ENCODE measurements around the gene OPA1. TPM values are rescaled to one million over a fixed set of nuclear protein-coding genes. Genes with fewer than 3 reads are reported as not detected.
"Not testable (repeated sequence)": the region's sequence is repeated elsewhere in the genome, so short reads cannot be mapped to it uniquely, and the experiment has no call there.

Gene OPA1
- total RNA-seq, 1 donor from 2014 or later: 118 TPM

DNA sequence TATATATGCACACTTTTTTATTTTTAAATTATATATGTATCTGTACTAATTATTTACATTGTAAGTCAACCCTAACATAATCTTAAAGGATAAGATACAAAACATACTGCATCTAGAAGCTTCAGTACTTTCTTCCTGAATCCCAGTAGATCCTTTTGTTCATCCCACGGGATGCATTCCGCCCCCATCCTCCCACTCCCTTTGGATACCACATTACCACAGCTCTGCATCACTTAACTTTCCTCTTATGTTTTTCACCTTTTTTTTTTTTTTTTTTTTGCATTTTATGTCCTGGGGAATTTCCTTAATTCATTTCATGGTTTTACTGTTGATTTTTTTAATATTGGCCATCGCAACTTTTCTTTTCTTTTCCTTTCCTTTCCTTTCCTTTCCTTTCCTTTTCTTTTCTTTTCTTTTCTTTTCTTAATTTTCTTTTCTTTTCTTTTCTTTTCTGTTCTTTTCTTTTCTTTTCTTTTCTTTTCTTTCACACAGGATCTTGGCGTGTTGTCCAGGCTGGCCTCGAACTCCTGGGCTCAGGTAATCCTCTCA, 3.0 kb downstream of the OPA1 start:
- Mint-ChIP-seq H3K27me3 (ENCODE audit: low read depth) (no peaks in the 10 kb centered on the region), H3K36me3 (ENCODE audit: low read depth) (peaks cover 55% of the 10 kb centered on the region), H3K4me1 (ENCODE audit: low read depth) (peaks cover 57% of the 10 kb centered on the region), H3K9me3 (no peaks in the 10 kb centered on the region), H3K27ac (no peak overlapping the region), H3K4me3 (ENCODE audit: low read depth) (peak overlapping the region; percentile 22)
- intact Hi-C loops (cut with micrococcal nuclease): loop anchor here (1.0 to 10.0 kb wide), 2 partner anchors 10 to 539 kb away; partner anchors contain the start of gene HES1
- no peak for DNase-seq (ENCODE audit: low spot score)

DNA sequence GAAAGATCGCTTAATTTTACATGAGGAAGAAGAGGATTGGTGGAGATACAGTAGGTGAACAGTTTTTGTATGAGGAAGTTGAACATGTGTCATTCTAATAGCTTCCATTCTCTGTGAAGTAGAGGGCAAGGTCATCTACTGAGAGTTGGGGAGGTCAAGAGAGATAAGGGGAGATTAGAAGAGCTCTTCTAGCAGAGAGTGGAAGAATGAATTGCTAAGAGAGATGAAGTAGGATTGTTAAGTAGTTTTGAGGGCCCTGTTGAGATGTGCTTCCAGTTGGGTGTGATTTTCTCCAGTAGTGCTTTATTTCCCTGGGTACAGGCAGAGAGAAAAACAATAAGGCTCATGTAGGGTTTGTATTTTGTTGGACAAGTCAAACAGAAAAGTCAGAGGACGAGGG, 5.2 kb downstream of the OPA1 start:
- intact Hi-C loops (cut with micrococcal nuclease): loop anchor here (10.0 kb wide), 1 partner anchor 537 kb away; the partner anchor contains the start of gene HES1
- no peaks in the 10 kb centered on the region for H3K9me3 Mint-ChIP-seq
- peaks cover 45% of the 10 kb centered on the region for H3K4me1 Mint-ChIP-seq (ENCODE audit: low read depth)
- no peak for DNase-seq (ENCODE audit: low spot score)
- H3K4me3 Mint-ChIP-seq (ENCODE audit: low read depth): no peak overlapping the region
- peaks cover 62% of the 10 kb centered on the region for H3K36me3 Mint-ChIP-seq (ENCODE audit: low read depth)
- peak overlapping the region; percentile 4 for H3K27ac Mint-ChIP-seq
- H3K27me3 Mint-ChIP-seq (ENCODE audit: low read depth): no peaks in the 10 kb centered on the region

DNA sequence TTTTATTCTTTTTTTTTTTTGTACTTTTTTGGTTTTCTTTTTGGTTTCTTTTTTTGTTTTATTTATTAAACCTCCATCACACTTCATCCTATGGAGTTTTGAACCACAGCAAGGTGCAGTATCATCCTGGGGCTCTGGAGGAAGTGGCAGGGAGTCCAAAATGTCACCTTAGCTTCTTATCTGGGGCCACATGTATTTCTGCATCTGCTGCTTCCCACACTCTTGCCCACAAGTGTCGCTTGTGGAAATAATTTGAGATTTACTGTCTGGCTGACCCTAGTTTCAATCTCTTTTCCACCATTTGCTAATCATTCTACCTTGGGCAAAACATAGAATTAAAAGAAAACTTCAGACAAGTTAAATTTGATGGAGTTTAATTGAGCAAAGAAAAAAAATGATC, 6.4 kb downstream of the OPA1 start:
- Mint-ChIP-seq H3K4me1 (ENCODE audit: low read depth) (peaks cover 44% of the 10 kb centered on the region), H3K27ac (peak overlapping the region; percentile 64), H3K27me3 (ENCODE audit: low read depth) (no peaks in the 10 kb centered on the region), H3K9me3 (no peaks in the 10 kb centered on the region), H3K4me3 (ENCODE audit: low read depth) (peak overlapping the region; percentile 9), H3K36me3 (ENCODE audit: low read depth) (peaks cover 60% of the 10 kb centered on the region)
- intact Hi-C loops (cut with micrococcal nuclease): loop anchor here (10.0 kb wide), 1 partner anchor 535 kb away; the partner anchor contains the start of gene HES1
- no peak for DNase-seq (ENCODE audit: low spot score)

DNA sequence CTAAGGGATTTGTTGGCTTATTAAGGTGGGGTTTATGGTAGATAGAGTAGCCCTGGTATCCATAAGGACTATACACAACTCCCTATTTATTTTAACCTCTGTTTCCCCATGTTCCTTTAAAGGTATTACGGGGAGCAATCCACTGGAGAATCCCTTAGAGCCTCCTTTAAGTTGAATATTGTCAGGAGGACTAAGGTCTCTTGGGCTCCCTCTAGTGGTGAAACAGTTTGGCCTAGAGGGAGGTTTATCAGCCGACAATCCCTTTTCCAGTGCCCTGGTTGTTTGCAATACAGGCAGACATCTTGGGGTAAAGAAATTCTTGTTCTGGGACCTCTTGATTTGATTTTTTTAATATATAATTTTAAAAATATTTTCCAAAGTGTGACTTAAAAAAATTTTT, 12.9 kb downstream of the OPA1 start:
- Mint-ChIP-seq H3K4me1 (ENCODE audit: low read depth) (peaks cover 9% of the 10 kb centered on the region), H3K27ac (no peak overlapping the region), H3K9me3 (peaks cover 19% of the 10 kb centered on the region), H3K4me3 (ENCODE audit: low read depth) (no peak overlapping the region), H3K27me3 (ENCODE audit: low read depth) (no peaks in the 10 kb centered on the region), H3K36me3 (ENCODE audit: low read depth) (peaks cover 50% of the 10 kb centered on the region)
- DNase-seq (ENCODE audit: low spot score): peak; percentile 17
- intact Hi-C loops (cut with micrococcal nuclease): loop anchor here (1.0 kb wide), 1 partner anchor 11 kb away; no protein-coding TSS in a partner anchor

DNA sequence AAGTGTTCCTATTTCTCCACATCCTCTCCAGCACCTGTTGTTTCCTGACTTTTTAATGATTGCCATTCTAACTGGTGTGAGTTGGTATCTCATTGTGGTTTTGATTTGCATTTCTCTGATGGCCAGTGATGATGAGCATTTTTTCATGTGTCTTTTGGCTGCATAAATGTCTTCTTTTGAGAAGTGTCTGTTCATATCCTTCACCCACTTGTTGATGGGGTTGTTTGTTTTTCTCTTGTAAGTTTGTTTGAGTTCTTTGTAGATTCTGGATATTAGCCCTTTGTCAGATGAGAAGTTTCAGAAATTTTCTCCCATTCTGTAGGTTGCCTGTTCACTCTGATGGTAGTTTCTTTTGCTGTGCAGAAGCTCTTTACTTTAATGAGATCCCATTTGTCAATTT, 13.9 kb downstream of the OPA1 start:
- H3K27ac Mint-ChIP-seq; H3K4me1 Mint-ChIP-seq (ENCODE audit: low read depth); H3K27me3 Mint-ChIP-seq (ENCODE audit: low read depth); DNase-seq (ENCODE audit: low spot score); H3K4me3 Mint-ChIP-seq (ENCODE audit: low read depth): not testable (repeated sequence)
- intact Hi-C loops (cut with micrococcal nuclease): loop anchor here (1.0 kb wide), 1 partner anchor 12 kb away; no protein-coding TSS in a partner anchor
- peaks cover 52% of the 10 kb centered on the region for H3K36me3 Mint-ChIP-seq (ENCODE audit: low read depth)
- peaks cover 23% of the 10 kb centered on the region for H3K9me3 Mint-ChIP-seq

DNA sequence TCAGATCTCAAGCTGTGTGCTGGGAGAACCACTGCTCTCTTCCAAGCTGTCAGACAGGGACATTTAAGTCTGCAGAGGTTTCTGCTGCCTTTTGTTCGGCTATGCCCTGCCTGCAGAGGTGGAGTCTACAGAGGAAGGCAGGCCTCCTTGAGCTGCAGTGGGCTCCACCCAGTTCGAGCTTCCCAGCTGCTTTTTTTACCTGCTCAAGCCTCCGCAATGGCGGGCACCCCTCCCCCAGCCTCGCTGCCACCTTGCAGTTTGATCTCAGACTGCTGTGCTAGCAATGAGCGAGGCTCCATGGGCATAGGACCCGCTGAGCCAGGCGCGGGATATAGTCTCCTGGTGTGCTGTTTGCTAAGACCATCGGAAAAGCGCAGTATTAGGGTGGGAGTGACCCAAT, 17.5 kb downstream of the OPA1 start:
- Mint-ChIP-seq H3K4me1 (ENCODE audit: low read depth) (peaks cover 23% of the 10 kb centered on the region), H3K9me3 (peaks cover 28% of the 10 kb centered on the region), H3K36me3 (ENCODE audit: low read depth) (peaks cover 85% of the 10 kb centered on the region)
- H3K27me3 Mint-ChIP-seq (ENCODE audit: low read depth); H3K4me3 Mint-ChIP-seq (ENCODE audit: low read depth); DNase-seq (ENCODE audit: low spot score); intact Hi-C loops (cut with micrococcal nuclease); H3K27ac Mint-ChIP-seq: not testable (repeated sequence)

DNA sequence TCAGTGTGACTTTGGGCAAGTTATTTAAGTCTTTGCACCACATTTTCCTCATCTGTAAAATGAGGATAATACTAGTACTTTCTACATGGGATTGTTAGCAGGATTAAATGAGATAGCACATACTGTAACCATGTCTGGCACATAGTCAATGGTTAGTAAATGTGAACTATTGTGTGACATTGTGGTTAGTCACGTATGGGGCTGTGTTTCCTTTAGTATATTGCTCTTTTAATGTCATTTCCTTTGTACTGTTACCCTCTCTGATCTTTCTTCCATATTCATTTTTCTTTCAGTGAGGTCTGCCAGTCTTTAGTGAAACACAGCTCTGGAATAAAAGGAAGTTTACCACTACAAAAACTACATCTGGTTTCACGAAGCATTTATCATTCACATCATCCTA, 21.4 kb downstream of the OPA1 start:
- DNase-seq (ENCODE audit: low spot score): no peak
- Mint-ChIP-seq H3K36me3 (ENCODE audit: low read depth) (peaks cover 93% of the 10 kb centered on the region), H3K9me3 (peaks cover 17% of the 10 kb centered on the region), H3K4me1 (ENCODE audit: low read depth) (peaks cover 24% of the 10 kb centered on the region), H3K27me3 (ENCODE audit: low read depth) (no peaks in the 10 kb centered on the region), H3K4me3 (ENCODE audit: low read depth) (no peak overlapping the region), H3K27ac (peak overlapping the region; percentile 65)
- intact Hi-C loops (cut with micrococcal nuclease): no loop called here

DNA sequence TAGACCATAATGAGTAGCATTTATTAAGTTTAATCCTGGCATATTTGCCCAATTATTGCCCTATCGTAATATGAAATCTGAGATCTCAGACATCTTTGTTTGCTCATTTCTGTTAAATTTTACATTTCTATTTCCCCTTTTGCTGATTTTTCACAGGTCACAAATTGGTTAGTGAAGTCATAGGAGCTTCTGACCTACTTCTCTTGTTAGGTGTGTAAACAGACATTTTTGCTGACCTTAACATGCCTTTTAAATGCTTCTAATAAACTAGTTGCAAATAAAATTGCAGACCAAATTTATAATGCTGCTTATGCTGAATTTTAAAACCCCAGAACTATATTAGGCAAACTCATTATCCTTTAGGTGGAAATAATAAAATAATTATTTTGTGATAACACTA, 24.6 kb downstream of the OPA1 start:
- Mint-ChIP-seq H3K27me3 (ENCODE audit: low read depth) (no peaks in the 10 kb centered on the region), H3K4me1 (ENCODE audit: low read depth) (peaks cover 45% of the 10 kb centered on the region), H3K9me3 (no peaks in the 10 kb centered on the region), H3K36me3 (ENCODE audit: low read depth) (peaks cover 85% of the 10 kb centered on the region), H3K4me3 (ENCODE audit: low read depth) (no peak overlapping the region), H3K27ac (no peak overlapping the region)
- intact Hi-C loops (cut with micrococcal nuclease): no loop called here
- no peak for DNase-seq (ENCODE audit: low spot score)

DNA sequence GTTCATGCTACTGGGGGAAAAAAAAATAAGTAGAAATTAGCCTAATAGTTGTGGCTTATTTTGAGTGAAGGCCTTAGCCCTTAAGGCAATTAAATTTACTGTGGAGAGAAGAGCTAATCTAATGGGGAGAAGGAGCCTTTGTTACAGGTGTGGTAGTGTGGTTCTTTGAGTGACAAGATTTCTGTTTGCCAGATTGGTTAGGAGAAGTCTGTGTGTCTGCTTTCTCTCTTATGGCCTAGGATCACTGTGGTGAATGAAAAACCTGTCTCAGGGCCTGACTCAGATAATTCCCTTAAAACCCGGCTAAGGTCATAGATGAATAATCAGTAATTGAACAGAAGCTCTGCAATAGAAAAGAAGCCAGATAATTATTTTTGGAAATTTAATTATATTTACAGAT, 27.0 kb downstream of the OPA1 start:
- no peaks in the 10 kb centered on the region for H3K9me3 Mint-ChIP-seq
- H3K36me3 Mint-ChIP-seq (ENCODE audit: low read depth): peaks cover 77% of the 10 kb centered on the region

DNA sequence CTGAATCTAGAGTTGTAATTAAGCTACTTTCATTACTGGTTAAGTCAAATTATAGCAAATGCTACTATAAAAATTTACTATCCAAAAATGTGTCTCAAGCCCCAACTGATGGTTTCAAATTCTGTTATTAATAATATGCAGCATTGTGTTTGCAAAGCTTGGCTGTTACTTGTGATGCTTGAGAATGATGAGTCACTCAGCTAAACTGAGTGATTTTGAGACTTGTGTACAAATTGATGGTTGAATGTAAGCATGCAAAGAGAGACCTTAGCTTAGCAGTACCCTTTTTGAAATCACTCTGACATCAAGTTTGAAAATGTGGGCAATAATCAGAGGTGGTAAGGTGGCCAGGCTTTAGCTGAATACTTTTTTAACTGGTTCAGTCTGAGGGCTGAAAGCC, 27.6 kb downstream of the OPA1 start:
- intact Hi-C loops (cut with micrococcal nuclease): no loop called here
- no peak for DNase-seq (ENCODE audit: low spot score)
- peak overlapping the region; percentile 71 for H3K27ac Mint-ChIP-seq
- H3K36me3 Mint-ChIP-seq (ENCODE audit: low read depth): peaks cover 71% of the 10 kb centered on the region
- H3K4me3 Mint-ChIP-seq (ENCODE audit: low read depth): peak overlapping the region; percentile 14
- H3K27me3 Mint-ChIP-seq (ENCODE audit: low read depth): no peaks in the 10 kb centered on the region
- H3K4me1 Mint-ChIP-seq (ENCODE audit: low read depth): peaks cover 40% of the 10 kb centered on the region
- H3K9me3 Mint-ChIP-seq: no peaks in the 10 kb centered on the region

More for the DNA sequence above, 27.0 kb downstream of the OPA1 start:
- Mint-ChIP-seq H3K27me3 (ENCODE audit: low read depth) (no peaks in the 10 kb centered on the region), H3K27ac (peak overlapping the region; percentile 44), H3K4me3 (ENCODE audit: low read depth) (no peak overlapping the region), H3K4me1 (ENCODE audit: low read depth) (peaks cover 42% of the 10 kb centered on the region)
- no peak for DNase-seq (ENCODE audit: low spot score)
- intact Hi-C loops (cut with micrococcal nuclease): no loop called here

DNA sequence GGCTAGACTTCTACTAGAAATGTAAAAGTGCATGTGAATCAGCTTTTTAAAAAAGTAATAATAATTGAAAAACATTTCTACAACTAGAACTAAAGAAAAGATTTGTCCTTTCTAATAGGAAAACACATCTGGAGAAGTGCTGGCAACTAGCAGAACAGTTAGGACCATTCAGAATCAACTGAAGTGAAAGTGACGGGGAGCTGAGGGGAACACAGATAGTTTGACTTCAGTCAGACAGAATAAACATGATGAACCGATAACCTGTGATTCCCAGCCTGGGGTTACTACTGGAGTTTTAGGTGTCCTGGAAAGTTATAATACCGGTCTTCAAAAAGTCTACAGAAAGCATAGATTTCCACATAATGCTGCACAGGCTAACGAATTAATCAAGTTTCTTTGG, 28.1 kb downstream of the OPA1 start:
- peaks cover 72% of the 10 kb centered on the region for H3K36me3 Mint-ChIP-seq (ENCODE audit: low read depth)
- H3K27me3 Mint-ChIP-seq (ENCODE audit: low read depth): no peaks in the 10 kb centered on the region
- H3K4me1 Mint-ChIP-seq (ENCODE audit: low read depth): peaks cover 38% of the 10 kb centered on the region
- intact Hi-C loops (cut with micrococcal nuclease): no loop called here
- peak overlapping the region; percentile 20 for H3K27ac Mint-ChIP-seq
- DNase-seq (ENCODE audit: low spot score): no peak
- H3K4me3 Mint-ChIP-seq (ENCODE audit: low read depth): no peak overlapping the region
- H3K9me3 Mint-ChIP-seq: no peaks in the 10 kb centered on the region

DNA sequence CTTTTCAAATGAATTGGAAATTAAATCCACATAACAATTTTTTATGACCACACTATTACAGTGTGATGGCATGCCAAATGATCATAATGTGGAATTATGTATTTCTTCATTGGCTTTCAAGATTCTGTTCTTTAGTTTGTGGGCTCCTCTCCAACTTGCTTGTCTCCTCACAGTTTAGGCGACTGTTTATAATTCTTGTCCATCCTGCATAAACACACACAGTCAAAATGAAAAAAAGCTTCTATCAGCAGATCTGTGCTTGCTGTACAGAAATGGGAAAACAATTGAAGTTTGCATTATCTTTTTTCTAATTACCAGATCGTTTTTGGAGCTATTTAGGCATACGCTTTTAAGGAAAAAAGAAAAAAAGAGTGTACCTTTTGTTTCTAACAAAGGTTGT, 37.0 kb downstream of the OPA1 start:
- peaks cover 42% of the 10 kb centered on the region for H3K36me3 Mint-ChIP-seq (ENCODE audit: low read depth)
- intact Hi-C loops (cut with micrococcal nuclease): no loop called here
- H3K4me1 Mint-ChIP-seq (ENCODE audit: low read depth): peaks cover 2% of the 10 kb centered on the region
- no peaks in the 10 kb centered on the region for H3K27me3 Mint-ChIP-seq (ENCODE audit: low read depth)
- H3K27ac Mint-ChIP-seq: no peak overlapping the region
- no peak for DNase-seq (ENCODE audit: low spot score)
- no peak overlapping the region for H3K4me3 Mint-ChIP-seq (ENCODE audit: low read depth)
- H3K9me3 Mint-ChIP-seq: no peaks in the 10 kb centered on the region

DNA sequence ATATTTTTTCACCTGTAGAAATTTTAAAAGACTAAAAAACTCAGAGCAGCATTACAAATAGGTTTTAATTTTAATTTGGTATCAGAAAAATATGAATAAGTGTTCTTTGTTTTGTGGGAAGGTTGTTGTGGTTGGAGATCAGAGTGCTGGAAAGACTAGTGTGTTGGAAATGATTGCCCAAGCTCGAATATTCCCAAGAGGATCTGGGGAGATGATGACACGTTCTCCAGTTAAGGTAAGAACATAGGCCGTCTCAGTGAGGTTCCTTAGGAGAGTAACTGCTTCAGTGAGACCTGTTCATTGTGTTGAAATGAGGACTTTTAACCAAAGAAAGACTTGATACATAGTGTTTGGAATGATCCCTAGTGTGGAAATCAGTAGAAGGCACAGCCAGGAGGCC, 44.8 kb downstream of the OPA1 start:
- H3K27me3 Mint-ChIP-seq (ENCODE audit: low read depth): no peaks in the 10 kb centered on the region
- no peaks in the 10 kb centered on the region for H3K9me3 Mint-ChIP-seq
- no peak overlapping the region for H3K4me3 Mint-ChIP-seq (ENCODE audit: low read depth)
- intact Hi-C loops (cut with micrococcal nuclease): no loop called here
- no peak for DNase-seq (ENCODE audit: low spot score)
- no peaks in the 10 kb centered on the region for H3K4me1 Mint-ChIP-seq (ENCODE audit: low read depth)
- peaks cover 30% of the 10 kb centered on the region for H3K36me3 Mint-ChIP-seq (ENCODE audit: low read depth)
- H3K27ac Mint-ChIP-seq: no peak overlapping the region

Measured in activated T-helper 2 cell treated with anti-CD3 and anti-CD28 coated beads, Interferon-gamma antibody, Interleukin-2, Interleukin-4, amounts not matched to agents 10 μg/mL and 5 μg/mL and 100 μg/mL, durations not matched to agents 14 hours and 24 hours and 36 hours (primary cell).